ENCODE measurements around the gene MELTF.

Gene MELTF

DNA sequence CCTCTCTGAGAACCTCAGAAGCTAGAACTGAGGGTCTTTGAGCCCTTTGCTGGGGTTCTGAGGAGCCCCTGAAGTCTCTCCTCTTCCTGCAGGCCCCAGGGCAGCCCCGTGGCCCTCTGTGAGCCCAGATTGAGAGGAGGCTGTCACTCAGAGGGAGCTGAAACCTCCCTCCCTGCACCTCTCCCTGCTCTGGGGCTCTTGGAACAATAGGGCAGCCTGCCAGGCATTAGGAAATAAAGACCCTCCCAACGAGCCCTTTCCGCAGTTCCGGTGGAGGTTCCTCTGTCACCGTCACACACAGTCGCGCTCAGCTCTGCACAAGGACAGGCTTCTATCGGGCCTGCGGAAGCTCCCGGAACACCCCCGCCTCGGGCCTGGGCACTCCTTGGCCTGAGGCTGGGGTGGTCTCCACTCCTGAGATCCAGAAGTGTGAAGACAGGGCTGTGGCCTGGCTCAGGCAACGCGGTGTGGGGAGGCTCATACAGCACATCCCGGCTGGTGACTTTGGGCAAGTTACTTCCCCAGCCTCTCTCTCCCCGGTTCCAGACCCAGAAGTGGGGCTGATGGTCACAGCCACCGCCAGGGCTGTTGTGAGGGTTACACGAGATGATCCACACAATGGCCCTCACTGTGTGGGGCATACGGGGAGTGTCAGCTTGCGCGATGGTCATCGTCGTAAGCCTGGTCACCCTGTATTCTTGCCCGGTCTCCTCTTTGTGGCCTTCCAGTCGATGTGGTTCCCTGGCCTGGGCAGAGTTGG lies 17.7 kb downstream of the MELTF start:
- Histone ChIP-seq H3K9ac (ENCODE audit: low read length) (no peak overlapping the region), H3K4me1 (ENCODE audit: low read length) (no peaks in the 10 kb centered on the region)

DNA sequence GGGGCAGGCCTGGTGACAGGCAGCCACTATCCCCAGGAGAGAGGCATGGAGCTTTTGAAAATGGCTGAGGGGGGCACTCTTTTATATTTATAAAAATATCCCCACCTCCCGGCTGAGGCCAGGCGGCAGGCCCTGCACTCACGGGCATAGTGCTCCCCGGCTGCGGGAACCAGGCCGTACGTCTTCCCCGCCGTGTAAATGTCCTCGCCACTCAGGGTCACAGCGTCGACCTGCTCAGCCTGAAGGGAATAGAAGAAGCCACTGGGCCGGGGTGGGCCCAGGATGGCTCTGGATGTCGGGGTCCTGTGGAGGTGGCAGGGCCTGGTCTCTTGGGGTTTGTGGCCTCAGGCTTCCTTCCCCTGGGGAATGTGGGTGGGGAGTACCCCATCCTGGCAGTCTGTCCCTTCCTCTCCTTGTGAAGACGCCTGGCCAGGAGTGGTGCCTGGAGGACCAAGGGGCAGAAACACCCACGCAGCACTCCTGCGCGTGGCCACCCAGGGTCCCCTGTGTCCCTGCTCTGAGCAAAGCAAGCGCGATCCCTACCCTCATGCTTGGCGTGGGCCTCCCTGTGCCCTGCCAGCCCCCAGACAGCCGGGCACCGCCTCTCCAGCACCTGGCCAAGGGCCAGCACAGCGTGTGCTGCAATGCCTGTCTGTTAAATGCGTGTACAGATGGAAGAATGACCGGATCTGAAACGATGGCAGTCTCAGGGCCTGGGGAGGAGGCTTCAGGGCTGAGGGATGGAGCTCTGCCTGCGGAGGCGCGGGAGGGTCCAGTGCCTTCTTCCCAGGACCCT lies 18.9 kb downstream of the MELTF start:
- no peaks in the 10 kb centered on the region for H3K4me1 ChIP-seq (ENCODE audit: low read length)
- H3K9ac ChIP-seq (ENCODE audit: low read length) = no peak overlapping the region
- TF ChIP-seq, protein P1, sequence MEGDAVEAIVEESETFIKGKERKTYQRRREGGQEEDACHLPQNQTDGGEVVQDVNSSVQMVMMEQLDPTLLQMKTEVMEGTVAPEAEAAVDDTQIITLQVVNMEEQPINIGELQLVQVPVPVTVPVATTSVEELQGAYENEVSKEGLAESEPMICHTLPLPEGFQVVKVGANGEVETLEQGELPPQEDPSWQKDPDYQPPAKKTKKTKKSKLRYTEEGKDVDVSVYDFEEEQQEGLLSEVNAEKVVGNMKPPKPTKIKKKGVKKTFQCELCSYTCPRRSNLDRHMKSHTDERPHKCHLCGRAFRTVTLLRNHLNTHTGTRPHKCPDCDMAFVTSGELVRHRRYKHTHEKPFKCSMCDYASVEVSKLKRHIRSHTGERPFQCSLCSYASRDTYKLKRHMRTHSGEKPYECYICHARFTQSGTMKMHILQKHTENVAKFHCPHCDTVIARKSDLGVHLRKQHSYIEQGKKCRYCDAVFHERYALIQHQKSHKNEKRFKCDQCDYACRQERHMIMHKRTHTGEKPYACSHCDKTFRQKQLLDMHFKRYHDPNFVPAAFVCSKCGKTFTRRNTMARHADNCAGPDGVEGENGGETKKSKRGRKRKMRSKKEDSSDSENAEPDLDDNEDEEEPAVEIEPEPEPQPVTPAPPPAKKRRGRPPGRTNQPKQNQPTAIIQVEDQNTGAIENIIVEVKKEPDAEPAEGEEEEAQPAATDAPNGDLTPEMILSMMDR (IDR thresholded peaks at IDR 0.05; ENCODE audit: low read depth, low read length) = no peak
- no peak for TF ChIP-seq EZH2phosphoT487 (IDR thresholded peaks at IDR 0.05; ENCODE audit: low read depth)

More for the DNA sequence above, 17.7 kb downstream of the MELTF start:
- no peaks in the 10 kb centered on the region for H3K27me3 ChIP-seq (ENCODE audit: low read depth, low read length)
- TF ChIP-seq EZH2phosphoT487 (IDR thresholded peaks at IDR 0.05; ENCODE audit: low read depth) = no peak
- H3K79me2 ChIP-seq (ENCODE audit: low read length) = no peaks in the 10 kb centered on the region
- no peak overlapping the region for H2AFZ ChIP-seq (ENCODE audit: low read depth, low read length)
- H4K20me1 ChIP-seq (ENCODE audit: insufficient read depth, low read length) = no peaks in the 10 kb centered on the region
- H3K36me3 ChIP-seq (replicated peaks; ENCODE audit: low read depth, low read length) = no peaks in the 10 kb centered on the region
- no peak overlapping the region for H3K27ac ChIP-seq (ENCODE audit: low read length)
- H3K4me2 ChIP-seq (ENCODE audit: low read length) = no peak overlapping the region
- H3K9me3 ChIP-seq (ENCODE audit: insufficient read depth, low read length) = no peaks in the 10 kb centered on the region
- no peak overlapping the region for H3K4me3 ChIP-seq (ENCODE audit: low read length)

DNA sequence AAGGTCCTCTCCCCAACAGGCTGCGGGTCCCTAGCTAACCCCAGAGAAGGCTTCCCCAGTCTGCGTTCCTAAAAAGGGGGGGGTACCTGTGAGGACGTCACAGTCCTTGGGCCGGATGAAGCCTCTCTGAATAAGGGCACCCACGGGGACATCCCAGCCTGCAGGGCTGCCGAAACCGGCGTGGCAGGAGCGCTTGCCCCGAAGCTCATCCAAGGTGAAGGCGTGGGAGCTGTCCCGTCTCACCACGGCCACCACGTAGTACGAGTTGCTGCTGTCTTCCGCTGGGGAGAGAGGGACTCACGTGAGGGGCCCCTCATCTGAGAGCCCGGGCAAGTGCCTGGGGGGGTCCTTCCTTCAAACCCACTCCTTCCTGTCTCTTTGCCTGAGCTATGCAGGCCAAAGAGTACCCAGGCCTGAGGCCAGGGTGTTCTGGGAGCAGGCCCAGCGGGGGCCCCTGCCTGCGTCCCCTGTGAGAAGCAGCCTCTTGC lies 20.0 kb downstream of the MELTF start:
- H3K9ac ChIP-seq (ENCODE audit: low read length) = no peak overlapping the region
- H3K79me2 ChIP-seq (ENCODE audit: low read length) = no peaks in the 10 kb centered on the region
- H4K20me1 ChIP-seq (ENCODE audit: insufficient read depth, low read length) = no peaks in the 10 kb centered on the region
- no peak for TF ChIP-seq EZH2phosphoT487 (IDR thresholded peaks at IDR 0.05; ENCODE audit: low read depth)
- TF ChIP-seq, protein P1 (IDR thresholded peaks at IDR 0.05; ENCODE audit: low read depth, low read length) = no peak
- no peaks in the 10 kb centered on the region for H3K27me3 ChIP-seq (ENCODE audit: low read depth, low read length)
- no peak overlapping the region for H3K4me3 ChIP-seq (ENCODE audit: low read length)
- no peaks in the 10 kb centered on the region for H3K9me3 ChIP-seq (ENCODE audit: insufficient read depth, low read length)
- no peak overlapping the region for H3K4me2 ChIP-seq (ENCODE audit: low read length)
- H3K4me1 ChIP-seq (ENCODE audit: low read length) = peaks cover 4% of the 10 kb centered on the region
- no peaks in the 10 kb centered on the region for H3K36me3 ChIP-seq (replicated peaks; ENCODE audit: low read depth, low read length)
- no peak overlapping the region for H2AFZ ChIP-seq (ENCODE audit: low read depth, low read length)
- no peak overlapping the region for H3K27ac ChIP-seq (ENCODE audit: low read length)

More for the DNA sequence above, 18.9 kb downstream of the MELTF start:
- Histone ChIP-seq H2AFZ (ENCODE audit: low read depth, low read length) (no peak overlapping the region), H3K27me3 (ENCODE audit: low read depth, low read length) (no peaks in the 10 kb centered on the region), H3K36me3 (replicated peaks; ENCODE audit: low read depth, low read length) (no peaks in the 10 kb centered on the region), H3K4me3 (ENCODE audit: low read length) (no peak overlapping the region), H3K27ac (ENCODE audit: low read length) (no peak overlapping the region), H4K20me1 (ENCODE audit: insufficient read depth, low read length) (no peaks in the 10 kb centered on the region), H3K79me2 (ENCODE audit: low read length) (no peaks in the 10 kb centered on the region), H3K4me2 (ENCODE audit: low read length) (no peak overlapping the region), H3K9me3 (ENCODE audit: insufficient read depth, low read length) (no peaks in the 10 kb centered on the region)

DNA sequence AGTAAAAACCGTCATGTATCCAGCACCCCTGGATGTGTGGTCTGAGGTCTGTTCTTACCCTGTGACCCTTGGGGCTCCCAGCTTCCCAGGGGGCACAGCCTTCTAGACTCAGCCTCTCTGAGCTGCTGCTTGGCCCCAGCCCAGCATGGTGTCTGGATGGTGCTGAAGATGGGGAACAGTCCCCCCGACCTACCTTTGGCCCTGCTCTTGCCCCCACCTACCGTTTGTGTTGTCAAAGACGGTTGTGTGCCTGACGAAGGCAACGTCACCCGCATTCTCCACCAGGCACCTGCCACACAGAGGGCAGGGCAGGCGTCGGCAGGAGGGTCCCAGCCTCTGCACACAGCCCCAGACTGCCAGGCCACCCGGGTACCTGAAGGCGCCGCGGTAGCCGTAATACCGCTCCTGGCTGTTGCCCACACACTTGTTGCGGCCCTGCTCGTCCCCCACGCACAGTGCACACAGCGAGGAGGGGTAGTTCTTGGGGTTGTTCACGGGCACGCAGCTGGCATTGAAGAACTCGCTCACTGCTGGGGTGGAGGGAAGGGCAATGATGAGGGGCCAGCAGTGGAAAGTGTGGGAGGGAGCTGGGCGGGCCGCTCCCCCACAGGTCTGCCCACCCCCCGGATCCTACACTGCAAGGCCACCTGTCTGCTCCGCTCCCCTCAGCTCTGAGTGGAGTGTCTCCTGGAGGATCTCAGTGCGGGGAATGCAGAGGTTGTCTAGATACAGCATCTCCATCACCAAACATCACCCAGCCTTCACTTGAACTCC lies 21.0 kb downstream of the MELTF start:
- Histone ChIP-seq H3K4me2 (ENCODE audit: low read length) (no peak overlapping the region), H3K27ac (ENCODE audit: low read length) (no peak overlapping the region), H3K79me2 (ENCODE audit: low read length) (no peaks in the 10 kb centered on the region), H3K36me3 (replicated peaks; ENCODE audit: low read depth, low read length) (no peaks in the 10 kb centered on the region), H3K27me3 (ENCODE audit: low read depth, low read length) (no peaks in the 10 kb centered on the region), H3K4me1 (ENCODE audit: low read length) (peaks cover 11% of the 10 kb centered on the region), H4K20me1 (ENCODE audit: insufficient read depth, low read length) (no peaks in the 10 kb centered on the region), H3K9ac (ENCODE audit: low read length) (no peak overlapping the region), H2AFZ (ENCODE audit: low read depth, low read length) (no peak overlapping the region), H3K4me3 (ENCODE audit: low read length) (no peak overlapping the region), H3K9me3 (ENCODE audit: insufficient read depth, low read length) (no peaks in the 10 kb centered on the region)
- no peak for TF ChIP-seq EZH2phosphoT487 (IDR thresholded peaks at IDR 0.05; ENCODE audit: low read depth)
- TF ChIP-seq, protein P1 (IDR thresholded peaks at IDR 0.05; ENCODE audit: low read depth, low read length) = no peak

All from OCI-LY3 (cell line).